ENCODE results near the gene AP3D1. TPM values are rescaled to one million over a fixed set of nuclear protein-coding genes. Genes with fewer than 3 reads are reported as not detected.

Gene AP3D1
- total and polyA plus RNA-seq, 7 donors: 43.1 to 127 (median 55.7) TPM

GRCh38 chr19:2149980-2150793 is 1.2 kb downstream of the AP3D1 start:
- Histone ChIP-seq H3K4me3 (peak overlapping the region; percentile 91 to 97 (median 95)), H3K27ac (peak overlapping the region; percentile 86 to 90 (median 88)), H3K27me3 (no peaks in the 10 kb centered on the region), H3K4me1 (peaks cover 0 to 52% (median 38%) of the 10 kb centered on the region in 4 donors), H3K9me3 (no peaks in the 10 kb centered on the region), H3K36me3 (peaks cover 0 to 7% (median 0%) of the 10 kb centered on the region in 4 donors)
- TF ChIP-seq POLR2AphosphoS5 (IDR thresholded peaks at IDR 0.05): no peak
- TF ChIP-seq, protein P1, sequence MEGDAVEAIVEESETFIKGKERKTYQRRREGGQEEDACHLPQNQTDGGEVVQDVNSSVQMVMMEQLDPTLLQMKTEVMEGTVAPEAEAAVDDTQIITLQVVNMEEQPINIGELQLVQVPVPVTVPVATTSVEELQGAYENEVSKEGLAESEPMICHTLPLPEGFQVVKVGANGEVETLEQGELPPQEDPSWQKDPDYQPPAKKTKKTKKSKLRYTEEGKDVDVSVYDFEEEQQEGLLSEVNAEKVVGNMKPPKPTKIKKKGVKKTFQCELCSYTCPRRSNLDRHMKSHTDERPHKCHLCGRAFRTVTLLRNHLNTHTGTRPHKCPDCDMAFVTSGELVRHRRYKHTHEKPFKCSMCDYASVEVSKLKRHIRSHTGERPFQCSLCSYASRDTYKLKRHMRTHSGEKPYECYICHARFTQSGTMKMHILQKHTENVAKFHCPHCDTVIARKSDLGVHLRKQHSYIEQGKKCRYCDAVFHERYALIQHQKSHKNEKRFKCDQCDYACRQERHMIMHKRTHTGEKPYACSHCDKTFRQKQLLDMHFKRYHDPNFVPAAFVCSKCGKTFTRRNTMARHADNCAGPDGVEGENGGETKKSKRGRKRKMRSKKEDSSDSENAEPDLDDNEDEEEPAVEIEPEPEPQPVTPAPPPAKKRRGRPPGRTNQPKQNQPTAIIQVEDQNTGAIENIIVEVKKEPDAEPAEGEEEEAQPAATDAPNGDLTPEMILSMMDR (IDR thresholded peaks at IDR 0.05): no peak
- WGBS, 2 donors: 12 to 23% methylated on average over 30 of the region's 30 CpGs
- intact Hi-C loops (cut with DNase I): loop anchor here (2.0 to 5.0 kb wide), 4 partner anchors 37 to 177 kb away; partner anchors contain the start of genes IZUMO4, LSM7, MOB3A and PLEKHJ1
- no peak for DNase-seq

GRCh38 chr19:2148482-2149135 is 2.8 kb downstream of the AP3D1 start:
- Histone ChIP-seq H3K36me3 (peaks cover 0 to 7% (median 0%) of the 10 kb centered on the region in 4 donors), H3K27me3 (no peaks in the 10 kb centered on the region), H3K4me3 (no peak overlapping the region), H3K4me1 (peaks cover 0 to 54% (median 39%) of the 10 kb centered on the region in 4 donors), H3K9me3 (no peaks in the 10 kb centered on the region), H3K27ac (no peak overlapping the region)
- intact Hi-C loops (cut with DNase I): no loop called here
- TF ChIP-seq POLR2A (IDR thresholded peaks at IDR 0.05) (no peak), POLR2AphosphoS5 (IDR thresholded peaks at IDR 0.05) (no peak), EP300 (IDR thresholded peaks at IDR 0.05) (no peak)
- TF ChIP-seq, protein P1 (IDR thresholded peaks at IDR 0.05): no peak
- no peak for DNase-seq
- 87 to 92% methylated on average over 16 of the region's 16 CpGs for WGBS, 2 donors

DNA sequence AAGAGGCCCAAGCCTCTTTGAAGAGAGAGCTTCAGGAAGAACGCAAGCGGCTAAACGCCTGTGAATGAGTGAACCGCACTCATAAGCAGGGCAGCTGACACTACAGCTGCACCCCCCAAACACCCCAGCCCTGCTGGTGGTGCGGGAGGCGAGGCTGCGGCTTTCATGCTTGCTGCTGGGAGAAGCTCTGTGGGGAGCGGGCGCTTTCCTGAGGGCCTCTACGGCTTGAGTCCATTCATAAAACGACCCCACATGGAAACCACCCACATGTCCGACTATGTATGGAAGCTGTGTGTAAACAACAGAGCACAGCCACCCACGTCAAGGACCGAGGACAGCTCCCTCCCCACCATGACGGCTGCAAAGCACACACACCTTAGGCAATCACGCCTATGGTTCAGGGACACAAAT is 5.5 kb downstream of the AP3D1 start:
- H3K4me3 ChIP-seq: no peak overlapping the region
- H3K27ac ChIP-seq: no peak overlapping the region
- no peaks in the 10 kb centered on the region for H3K9me3 ChIP-seq
- intact Hi-C loops (cut with DNase I): no loop called here
- no peak for TF ChIP-seq POLR2A (IDR thresholded peaks at IDR 0.05)
- TF ChIP-seq EP300 (IDR thresholded peaks at IDR 0.05): no peak
- TF ChIP-seq, protein P1 (IDR thresholded peaks at IDR 0.05): no peak
- TF ChIP-seq POLR2AphosphoS5 (IDR thresholded peaks at IDR 0.05): no peak
- no peak for DNase-seq
- 74% methylated on average over 16 of the region's 16 CpGs for WGBS, 2 donors
- H3K36me3 ChIP-seq: peaks cover 0 to 7% (median 0%) of the 10 kb centered on the region in 4 donors
- no peaks in the 10 kb centered on the region for H3K27me3 ChIP-seq
- H3K4me1 ChIP-seq: peaks cover 0 to 48% (median 33%) of the 10 kb centered on the region in 4 donors

DNA sequence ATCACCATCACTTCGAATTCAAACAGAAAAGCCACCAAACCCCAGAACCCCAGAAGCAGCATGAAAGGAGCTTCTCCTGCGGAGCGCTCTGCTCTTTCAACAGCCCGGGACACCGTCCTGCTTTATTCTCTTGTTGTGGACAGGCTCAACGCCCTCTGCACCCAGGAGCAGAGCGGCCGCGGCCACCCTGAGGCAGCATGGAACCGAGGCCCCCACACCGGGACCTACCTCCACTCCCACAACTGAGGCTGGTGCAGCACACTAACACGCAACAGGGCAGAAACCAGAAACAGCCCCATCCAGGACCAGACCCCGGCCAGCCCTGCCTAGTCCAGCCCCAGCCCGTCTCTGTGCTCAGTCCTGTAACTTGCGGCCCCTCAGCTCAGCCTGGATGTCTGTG is 7.2 kb downstream of the AP3D1 start:
- Histone ChIP-seq H3K9me3 (no peaks in the 10 kb centered on the region), H3K27me3 (no peaks in the 10 kb centered on the region), H3K27ac (no peak overlapping the region), H3K36me3 (peaks cover 0 to 14% (median 2%) of the 10 kb centered on the region in 4 donors), H3K4me3 (no peak overlapping the region), H3K4me1 (peaks cover 0 to 32% (median 16%) of the 10 kb centered on the region in 4 donors)
- WGBS, 2 donors: 95 to 96% methylated on average over 15 of the region's 15 CpGs
- intact Hi-C loops (cut with DNase I): no loop called here
- DNase-seq: no peak
- TF ChIP-seq, protein P1 (IDR thresholded peaks at IDR 0.05): no peak
- TF ChIP-seq POLR2AphosphoS5 (IDR thresholded peaks at IDR 0.05) (no peak), POLR2A (IDR thresholded peaks at IDR 0.05) (no peak), EP300 (IDR thresholded peaks at IDR 0.05) (no peak)
